IMR-90 (cell line): Measurements from ENCODE around the gene PRKAR1B. TPM values are rescaled to one million over a fixed set of nuclear protein-coding genes. Genes with fewer than 3 reads are reported as not detected.

Experiments used
- ATAC-seq: fragments of 200-7000 bp; cut with Tn5 transposase; 2 replicates; pipeline ENCODE4 v1.9.1; 2020; ENCODE audit warnings: low read depth, mild to moderate bottlenecking, moderate library complexity
- BruUV-seq: library from RNA; stranded (reverse); fragments of 400-500 nt; replicated peaks from 2 replicates; lab custom pipeline; 2021; lab: Mats Ljungman, UMichigan
- CTCF ChIA-PET: fragments of 300-600 bp; formaldehyde crosslinking; extraction: SDS; loops from one replicate; lab custom pipeline; 2021; ENCODE audit warnings: antibody characterized with exemption; lab: Yijun Ruan, JAX
- POLR2A ChIA-PET: fragments of 300-600 bp; sonication (Branson Sonifier 250); formaldehyde crosslinking; loops from one replicate; lab custom pipeline; 2022; ENCODE audit warnings: antibody characterized with exemption; ENCODE audit not compliant: unreplicated experiment; lab: Charles Lee
- DNase-seq: peaks from one replicate; pipeline ENCODE4 v3.0.0; 2013
- H2AFZ ChIP-seq: replicated peaks from 2 replicates; pipeline ENCODE3; 2013; ENCODE audit warnings: low read length, mild to moderate bottlenecking; ENCODE audit not compliant: poor library complexity
- H2AK5ac ChIP-seq: 2 replicates; pipeline ENCODE4 v1.6.1; 2013; ENCODE audit warnings: low read depth, low read length, inconsistent platforms
- H2AK9ac ChIP-seq: replicated peaks from 2 replicates; pipeline ENCODE3; 2013; ENCODE audit warnings: mild to moderate bottlenecking, low read depth, low read length, moderate library complexity; ENCODE audit not compliant: poor library complexity
- H2BK120ac ChIP-seq: 2 replicates; pipeline ENCODE4 v1.6.1; 2013; ENCODE audit warnings: low read depth, low read length, inconsistent platforms
- H2BK15ac ChIP-seq: 3 replicates; pipeline ENCODE4 v1.6.1; 2013; ENCODE audit warnings: low read depth, low read length, inconsistent platforms
- H2BK20ac ChIP-seq: 2 replicates; pipeline ENCODE4 v1.6.1; 2013; ENCODE audit warnings: low read depth, mild to moderate bottlenecking, inconsistent platforms, low read length, moderate library complexity
- H2BK5ac ChIP-seq: 2 replicates; pipeline ENCODE4 v1.6.1; 2013; ENCODE audit warnings: mild to moderate bottlenecking, low read depth, low read length, inconsistent platforms; ENCODE audit not compliant: poor library complexity, severe bottlenecking
- H3K14ac ChIP-seq: replicated peaks from 2 replicates; pipeline ENCODE4 v1.6.1; 2013; ENCODE audit warnings: low read depth, low read length, inconsistent platforms
- H3K18ac ChIP-seq: 2 replicates; pipeline ENCODE4 v1.6.1; 2013; ENCODE audit warnings: low read depth, low read length, control low read depth
- H3K23ac ChIP-seq: 2 replicates; pipeline ENCODE4 v1.6.1; 2013; ENCODE audit warnings: low read depth, low read length, inconsistent platforms
- H3K27ac ChIP-seq: 2 replicates; pipeline ENCODE4 v1.5.1; 2013; ENCODE audit warnings: mild to moderate bottlenecking, control low read depth, low read length; ENCODE audit not compliant: insufficient read depth
- H3K27me3 ChIP-seq: 2 replicates; pipeline ENCODE4 v1.6.1; 2013; ENCODE audit warnings: low read length; ENCODE audit not compliant: control insufficient read depth, insufficient read depth
- H3K36me3 ChIP-seq: 2 replicates; pipeline ENCODE4 v1.6.1; 2013; ENCODE audit warnings: low read length, mixed read lengths; ENCODE audit not compliant: control insufficient read depth, insufficient read depth
- H3K4ac ChIP-seq: 2 replicates; pipeline ENCODE4 v1.6.1; 2013; ENCODE audit warnings: low read depth, low read length, inconsistent platforms
- H3K4me1 ChIP-seq: 2 replicates; pipeline ENCODE4 v1.6.1; 2013; ENCODE audit warnings: low read length, mixed read lengths; ENCODE audit not compliant: control insufficient read depth, insufficient read depth
- H3K4me2 ChIP-seq: 2 replicates; pipeline ENCODE4 v1.6.1; 2013; ENCODE audit warnings: low read depth, mild to moderate bottlenecking, control low read depth, low read length, moderate library complexity
- H3K4me3 ChIP-seq: 2 replicates; pipeline ENCODE4 v1.5.1; 2013; ENCODE audit warnings: low read depth, mild to moderate bottlenecking, control low read depth, low read length, moderate library complexity; ENCODE audit not compliant: insufficient read depth
- H3K56ac ChIP-seq: 2 replicates; pipeline ENCODE4 v1.6.1; 2013; ENCODE audit warnings: low read length, inconsistent platforms; ENCODE audit not compliant: insufficient read depth; ENCODE audit errors: extremely low read depth
- H3K79me1 ChIP-seq, 2 experiments: 2 replicates each; pipeline ENCODE4 v1.6.1; 2013; ENCODE audit warnings: low read length in 2 of 2, inconsistent platforms in 1 of 2, low read depth in 1 of 2
- H3K9ac ChIP-seq: 2 replicates; pipeline ENCODE4 v1.6.1; 2013; ENCODE audit warnings: low read depth, low read length, control low read depth
- H3K9me1 ChIP-seq: 2 replicates; pipeline ENCODE4 v1.6.1; 2013; ENCODE audit warnings: low read length, inconsistent platforms; ENCODE audit not compliant: insufficient read depth
- H3K9me3 ChIP-seq: 2 replicates; pipeline ENCODE4 v1.6.1; 2013; ENCODE audit warnings: low read length; ENCODE audit not compliant: control insufficient read depth, insufficient read depth
- H4K20me1 ChIP-seq: 2 replicates; pipeline ENCODE4 v1.6.1; 2013; ENCODE audit warnings: low read length, inconsistent platforms; ENCODE audit not compliant: insufficient read depth
- H4K5ac ChIP-seq: 2 replicates; pipeline ENCODE4 v1.6.1; 2013; ENCODE audit warnings: mild to moderate bottlenecking, low read depth, low read length, control low read depth
- H4K8ac ChIP-seq, 2 experiments: 2 replicates each; pipeline ENCODE4 v1.6.1; 2013; ENCODE audit warnings: low read depth in 2 of 2, low read length in 2 of 2, control low read depth in 1 of 2, inconsistent platforms in 1 of 2
- H4K91ac ChIP-seq: 2 replicates; pipeline ENCODE4 v1.6.1; 2013; ENCODE audit warnings: low read depth, low read length, inconsistent platforms; ENCODE audit not compliant: insufficient read depth
- BHLHE40 ChIP-seq: fragments of 150-350 bp; IDR thresholded peaks from 2 replicates; pipeline ENCODE4 v1.6.1; 2016; ENCODE audit warnings: mild to moderate bottlenecking, low read depth, low read length
- CEBPB ChIP-seq: IDR thresholded peaks from 2 replicates; pipeline ENCODE4 v1.6.1; 2012; ENCODE audit warnings: low read depth, low read length, improper control_type of control experiment
- CTCF ChIP-seq: conservative IDR thresholded peaks from 2 replicates; pipeline ENCODE4 v1.5.1; 2012; ENCODE audit warnings: mild to moderate bottlenecking, low read depth, low read length, improper control_type of control experiment
- ELK1 ChIP-seq: fragments of 150-350 bp; IDR thresholded peaks from 2 replicates; pipeline ENCODE4 v1.6.1; 2016; ENCODE audit warnings: low read depth, mild to moderate bottlenecking, low read length, moderate library complexity, borderline replicate concordance
- FOS ChIP-seq: fragments of 150-350 bp; IDR thresholded peaks from 2 replicates; pipeline ENCODE4 v1.6.1; 2016; ENCODE audit warnings: low read depth, low read length
- MAFK ChIP-seq: IDR thresholded peaks from 2 replicates; pipeline ENCODE4 v1.6.1; 2012; ENCODE audit warnings: low read depth, low read length, improper control_type of control experiment
- MAZ ChIP-seq: IDR thresholded peaks from 2 replicates; pipeline ENCODE4 v1.6.1; 2012; ENCODE audit warnings: low read depth, mild to moderate bottlenecking, low read length, improper control_type of control experiment, moderate library complexity, borderline replicate concordance
- MXI1 ChIP-seq: IDR thresholded peaks from 2 replicates; pipeline ENCODE4 v1.6.1; 2012; ENCODE audit warnings: low read depth, mild to moderate bottlenecking, low read length, moderate library complexity, borderline replicate concordance
- NFE2L2 ChIP-seq: fragments of 150-350 bp; IDR thresholded peaks from 2 replicates; pipeline ENCODE4 v1.6.1; 2016; ENCODE audit warnings: low read depth, mild to moderate bottlenecking, low read length
- POLR2A ChIP-seq: IDR thresholded peaks from 2 replicates; pipeline ENCODE4 v1.6.1; 2012; ENCODE audit warnings: mild to moderate bottlenecking, low read depth, low read length
- RCOR1 ChIP-seq: IDR thresholded peaks from 2 replicates; pipeline ENCODE4 v1.6.1; 2012; ENCODE audit warnings: mild to moderate bottlenecking, low read length, improper control_type of control experiment; ENCODE audit not compliant: insufficient replicate concordance
- RFX5 ChIP-seq: IDR thresholded peaks from 2 replicates; pipeline ENCODE4 v1.8.0; 2012; ENCODE audit warnings: low read depth, mild to moderate bottlenecking, low read length, moderate library complexity
- SMC3 ChIP-seq: fragments of 150-350 bp; IDR thresholded peaks from 2 replicates; pipeline ENCODE4 v1.6.1; 2016; ENCODE audit warnings: low read depth, mild to moderate bottlenecking, antibody characterized with exemption, low read length, moderate library complexity
- USF2 ChIP-seq: fragments of 150-350 bp; IDR thresholded peaks from 2 replicates; pipeline ENCODE4 v1.6.1; 2017; ENCODE audit warnings: mild to moderate bottlenecking, antibody characterized with exemption, low read length, low read depth
- WGBS, 2 experiments: methylation state at CpG; one replicate each; pipeline versions ENCODE4 v1.1.5 to v1.1.7; 2013; ENCODE audit warnings: missing lambda C conversion rate in 2 of 2; ENCODE audit not compliant: insufficient read length in 1 of 2; ENCODE audit errors: extremely low coverage in 2 of 2; 5-methylcytosine and 5-hydroxymethylcytosine counted together
- dilution Hi-C: fragments of 300-500 bp; cut with HindIII; formaldehyde crosslinking; loops from one replicate; pipeline ENCODE4 v1.14.3; 2018; ENCODE audit warnings: low sequenced_read_pairs; ENCODE audit not compliant: unreplicated experiment
- in situ Hi-C: fragments of 300-500 bp; cut with MboI; formaldehyde crosslinking; loops from 3 replicates; pipeline ENCODE4 v1.14.3; 2019; ENCODE audit warnings: low sequenced_read_pairs, inconsistent platforms, mixed read lengths
- intact Hi-C: fragments of 100-400 bp; cut with micrococcal nuclease; formaldehyde crosslinking; loops from 2 replicates; pipeline ENCODE4 v1.10.0; 2022
- polyA plus RNA-seq, 3 experiments: library from polyadenylated mRNA; depleted of rRNA; stranded (reverse); fragments of >200 nt; gene quantifications; 2 replicates each; pipeline ENCODE4 v1.2.3, GENCODE V29; 2012; ENCODE audit warnings: low replicate concordance in 1 of 3
- total RNA-seq: library from RNA; depleted of rRNA; stranded (reverse); fragments of >200 nt; gene quantifications from 2 replicates; pipeline ENCODE4 v1.2.3, GENCODE V29; 2012

Gene PRKAR1B
- total and polyA plus RNA-seq, 2 of the 4 experiments (the other 2 are of a cell fraction), result 15.2 to 20.2 TPM

GRCh38 chr7:534959-535358, 192.1 kb downstream of the PRKAR1B start:
- TF ChIP-seq USF2, result no peak
- no peak for TF ChIP-seq NFE2L2
- no peak for TF ChIP-seq RFX5
- TF ChIP-seq ELK1, result no peak
- no peak for TF ChIP-seq BHLHE40
- TF ChIP-seq SMC3, result no peak
- no peak for TF ChIP-seq FOS
- no peak for TF ChIP-seq CTCF
- TF ChIP-seq MXI1, result no peak
- no peak for TF ChIP-seq CEBPB
- no peak for TF ChIP-seq RCOR1
- TF ChIP-seq MAFK, result no peak
- no peak for TF ChIP-seq MAZ
- TF ChIP-seq POLR2A, result no peak
- peaks cover 20% of the 10 kb centered on the region for H3K4me1 ChIP-seq

More at GRCh38 chr7:534959-535358, 192.1 kb downstream of the PRKAR1B start:
- POLR2A ChIA-PET, result no interaction called here
- no peak overlapping the region for H3K4ac ChIP-seq
- no peak overlapping the region for H4K5ac ChIP-seq
- WGBS, 2 experiments, result 100% methylated on average over 5 of the region's 10 CpGs; no CpG with 5 or more reads in 1 of the 2 experiments
- H3K79me1 ChIP-seq, result 0 out of 4 replicates have a peak, but pooled peaks cover 0 to 6% of the 10 kb centered on the region in 2 experiments
- H3K56ac ChIP-seq, result no peak overlapping the region
- CTCF ChIA-PET, result no interaction called here
- no peak overlapping the region for H2BK15ac ChIP-seq
- no peak overlapping the region for H4K8ac ChIP-seq
- H3K23ac ChIP-seq, result no peak overlapping the region
- ATAC-seq, result no peak
- peaks cover 26% of the 10 kb centered on the region for H3K27me3 ChIP-seq
- dilution Hi-C loops, result no loop called here
- no TSS peak for BruUV-seq
- no peaks in the 10 kb centered on the region for H3K36me3 ChIP-seq
- H2AK5ac ChIP-seq, result no peak overlapping the region
- H3K14ac ChIP-seq, result no peak overlapping the region
- no peak overlapping the region for H3K4me3 ChIP-seq
- H2BK5ac ChIP-seq, result no peak overlapping the region
- intact Hi-C loops, result loop anchor here (5.0 kb wide), 1 partner anchor 132 kb away; no protein-coding TSS in a partner anchor
- DNase-seq, result no peak
- no peak overlapping the region for H2AFZ ChIP-seq
- no peaks in the 10 kb centered on the region for H3K9me3 ChIP-seq
- H4K20me1 ChIP-seq, result no peaks in the 10 kb centered on the region
- no peak overlapping the region for H3K9ac ChIP-seq
- no peak overlapping the region for H2AK9ac ChIP-seq
- H2BK120ac ChIP-seq, result no peak overlapping the region
- H2BK20ac ChIP-seq, result no peak overlapping the region
- in situ Hi-C loops, result loop anchor here (10.0 kb wide), 1 partner anchor 340 kb away; the partner anchor contains the start of gene GET4
- H3K9me1 ChIP-seq, result peaks cover 11% of the 10 kb centered on the region
- H3K4me2 ChIP-seq, result no peak overlapping the region
- no peak overlapping the region for H4K91ac ChIP-seq
- no peak overlapping the region for H3K27ac ChIP-seq
- no peak overlapping the region for H3K18ac ChIP-seq
